C4-2B (cell line): ENCODE measurements around the gene SLC8B1.

Experiments
- H3K27ac ChIP-seq: fragments of 450-650 bp; 2 replicates; pipeline ENCODE4 v1.5.1; 2017
- CTCF ChIP-seq: fragments of 450-650 bp; conservative IDR thresholded peaks from 2 replicates; pipeline ENCODE4 v1.5.1; 2017; ENCODE audit warnings: mild to moderate bottlenecking
- ZFX ChIP-seq: fragments of 450-650 bp; IDR thresholded peaks from 2 replicates; pipeline ENCODE4 v1.6.1; 2017

The SLC8B1 gene

GRCh38 chr12:113302886-113303640, 31.8 kb downstream of the SLC8B1 start:
- no peak for TF ChIP-seq CTCF
- TF ChIP-seq ZFX, result no peak
- H3K27ac ChIP-seq, result no peak overlapping the region

DNA sequence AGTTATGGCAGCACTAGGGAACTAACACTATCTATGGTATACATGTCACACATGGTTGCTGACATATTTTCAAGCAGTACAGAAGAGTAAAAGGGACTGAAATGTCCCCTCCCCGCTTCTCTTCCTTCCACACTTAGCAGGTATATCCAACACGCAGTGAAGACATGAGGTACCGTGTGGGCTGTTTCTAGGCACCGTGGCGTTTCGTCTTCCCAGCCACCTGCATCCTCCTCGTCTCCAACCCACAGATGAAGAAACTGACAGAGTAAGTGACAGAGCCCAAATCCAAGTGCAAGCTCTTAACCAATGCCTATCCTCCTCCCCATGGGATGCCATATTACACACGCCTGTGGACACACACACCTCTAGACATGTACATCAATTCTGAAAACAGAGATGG, 32.4 kb downstream of the SLC8B1 start:
- TF ChIP-seq CTCF (no peak), ZFX (no peak)
- H3K27ac ChIP-seq, result no peak overlapping the region

- H3K27ac ChIP-seq, result no peak overlapping the region
- TF ChIP-seq CTCF (no peak), ZFX (no peak)
Measured at GRCh38 chr12:113301811-113302210, 33.1 kb downstream of the SLC8B1 start.

- TF ChIP-seq ZFX (no peak), CTCF (no peak)
- H3K27ac ChIP-seq, result no peak overlapping the region
Measured at GRCh38 chr12:113299619-113300237, 35.2 kb downstream of the SLC8B1 start.

DNA sequence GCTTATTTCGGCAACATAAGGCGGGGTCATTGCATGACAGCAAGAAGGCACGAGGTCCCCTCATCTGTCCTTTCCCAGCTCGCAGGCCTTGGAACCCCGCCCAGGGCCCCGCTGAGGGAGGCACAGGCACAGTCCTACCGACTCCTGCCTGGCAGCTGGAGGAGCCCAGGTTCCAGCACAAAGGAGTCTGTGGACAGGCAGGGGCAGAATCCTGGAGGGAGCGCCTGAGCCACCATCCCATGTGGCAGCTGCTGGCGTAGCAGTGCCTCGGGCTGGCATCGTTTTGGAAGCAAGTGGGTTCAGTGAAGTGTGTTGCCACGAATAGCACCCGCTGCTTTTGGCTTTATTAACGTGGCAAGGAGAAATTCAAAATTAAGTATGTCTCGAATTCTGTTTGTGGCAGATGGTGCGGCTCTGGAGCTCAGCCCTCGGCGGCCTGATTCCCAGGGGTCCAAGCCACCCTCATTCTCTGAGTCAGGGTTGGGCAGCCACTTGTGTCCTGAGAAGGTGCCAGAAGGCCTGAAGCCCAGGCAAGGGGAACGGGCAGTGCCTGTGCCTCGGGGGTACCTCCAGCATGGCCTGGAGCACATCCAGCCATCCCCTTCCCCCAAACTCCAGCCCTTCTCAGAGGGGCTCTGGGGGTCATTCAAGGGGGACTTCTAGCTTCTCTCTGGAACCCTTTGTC, 35.9 kb downstream of the SLC8B1 start:
- no peak overlapping the region for H3K27ac ChIP-seq
- TF ChIP-seq ZFX (no peak), CTCF (no peak)

- TF ChIP-seq CTCF (no peak), ZFX (no peak)
- H3K27ac ChIP-seq, result no peak overlapping the region
Measured at GRCh38 chr12:113298472-113298817, 36.5 kb downstream of the SLC8B1 start.
